ENCODE data around the gene PLEKHG5.

Gene PLEKHG5

DNA sequence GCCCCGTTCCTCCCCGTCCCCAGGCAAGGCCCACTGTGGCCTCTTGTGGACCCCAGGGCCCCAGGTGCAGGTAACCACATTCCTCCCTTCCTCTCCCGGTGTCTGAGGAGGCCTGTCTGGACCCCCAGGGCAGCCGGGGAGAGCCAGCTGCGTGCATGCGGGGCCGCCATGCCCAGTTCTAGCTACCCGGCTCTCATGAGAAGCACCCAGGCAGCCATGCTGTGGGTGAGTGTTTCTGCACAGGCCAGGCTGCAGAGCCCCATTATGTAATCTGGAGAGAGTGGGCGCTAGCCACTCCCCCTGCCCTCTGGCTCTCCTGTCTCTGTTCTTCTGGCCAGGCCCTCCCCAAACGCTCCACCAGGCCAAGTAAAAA, 18.4 kb upstream of the PLEKHG5 start:
- no peak for DNase-seq

DNA sequence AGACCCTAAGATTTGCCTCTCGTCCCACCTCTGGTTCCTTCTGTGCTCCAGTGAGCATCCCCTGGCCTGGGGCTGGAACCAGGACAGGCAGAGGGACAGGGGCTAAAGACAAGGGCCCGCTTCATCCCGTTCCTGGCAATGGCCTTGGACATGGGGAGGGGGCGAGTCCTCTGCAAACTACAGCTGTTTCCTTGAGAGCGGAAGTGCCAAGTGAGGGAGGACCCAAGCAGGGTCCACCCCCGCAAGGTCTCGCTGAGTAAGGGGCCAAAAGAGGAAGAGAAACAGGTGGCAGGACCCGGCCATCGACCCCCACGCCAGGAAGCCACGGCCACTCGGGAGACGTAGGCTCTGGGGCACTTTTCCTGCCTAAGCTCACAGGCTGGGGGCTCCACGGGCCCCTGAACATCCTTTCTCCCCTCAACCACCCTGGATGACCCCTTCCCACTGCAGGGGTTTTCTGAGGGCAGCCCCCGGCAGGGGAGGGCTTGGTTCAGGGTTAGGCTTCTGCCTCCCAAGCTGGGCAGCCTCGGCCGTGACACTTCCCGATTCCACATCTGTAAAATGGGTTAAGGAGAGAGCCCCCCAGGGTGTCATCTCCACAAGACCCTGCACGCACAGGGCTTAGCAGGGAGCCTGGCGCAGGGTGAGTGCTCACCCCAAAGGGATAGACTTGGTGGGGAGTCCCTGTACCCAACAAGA, 17.9 kb upstream of the PLEKHG5 start:
- DNase-seq, result no peak

DNA sequence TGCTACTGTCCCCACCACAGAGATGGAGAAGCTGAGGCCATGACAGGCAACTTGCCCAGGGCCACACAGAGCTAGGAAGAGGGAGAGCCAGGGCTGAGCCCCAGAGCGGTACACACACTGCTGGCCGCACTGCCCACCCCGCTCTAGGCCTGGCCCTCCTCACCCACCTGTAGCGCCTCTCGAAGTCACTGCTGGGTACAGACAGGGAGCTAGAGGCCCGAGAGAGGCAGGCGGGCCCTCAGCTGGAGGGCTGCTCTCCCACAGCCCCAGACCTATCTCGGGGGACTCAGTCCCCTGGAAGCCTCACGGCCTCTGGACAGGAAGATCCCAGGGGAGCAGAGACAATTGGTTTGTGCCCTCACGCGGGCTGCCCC, 17.3 kb upstream of the PLEKHG5 start:
- DNase-seq, result no peak

DNA sequence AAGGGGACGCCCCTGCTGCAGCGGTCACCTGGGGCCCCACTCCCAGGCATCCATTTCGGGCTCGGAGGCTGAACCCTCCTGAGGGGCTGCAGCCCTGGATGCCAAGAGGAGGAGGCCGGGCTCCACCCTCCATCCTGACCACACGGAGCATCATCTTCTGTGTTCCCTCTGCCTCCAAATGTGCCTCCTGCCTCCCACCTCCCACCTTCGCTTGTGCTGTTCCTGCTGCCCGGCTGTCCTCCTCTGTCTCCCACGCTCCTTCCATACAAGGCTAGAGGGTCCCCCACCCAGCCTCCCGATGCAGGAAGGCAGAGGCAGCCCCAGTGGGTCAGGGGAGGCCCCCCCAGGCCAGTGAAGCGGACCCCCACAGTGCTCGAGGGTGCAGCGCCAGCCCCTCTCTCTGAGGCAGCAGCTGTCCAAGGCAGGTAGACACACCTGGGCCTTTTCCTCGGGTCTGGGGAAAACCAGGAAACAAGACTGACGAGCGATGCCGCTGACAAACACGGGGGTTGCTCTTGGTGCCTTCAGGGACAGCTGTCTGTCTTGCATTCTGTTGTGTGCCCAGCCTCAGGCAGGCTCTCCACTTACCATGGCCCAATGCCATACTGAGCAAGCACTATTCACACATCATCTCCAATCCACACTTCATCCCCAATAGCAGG, 16.8 kb upstream of the PLEKHG5 start:
- DNase-seq, result no peak

DNA sequence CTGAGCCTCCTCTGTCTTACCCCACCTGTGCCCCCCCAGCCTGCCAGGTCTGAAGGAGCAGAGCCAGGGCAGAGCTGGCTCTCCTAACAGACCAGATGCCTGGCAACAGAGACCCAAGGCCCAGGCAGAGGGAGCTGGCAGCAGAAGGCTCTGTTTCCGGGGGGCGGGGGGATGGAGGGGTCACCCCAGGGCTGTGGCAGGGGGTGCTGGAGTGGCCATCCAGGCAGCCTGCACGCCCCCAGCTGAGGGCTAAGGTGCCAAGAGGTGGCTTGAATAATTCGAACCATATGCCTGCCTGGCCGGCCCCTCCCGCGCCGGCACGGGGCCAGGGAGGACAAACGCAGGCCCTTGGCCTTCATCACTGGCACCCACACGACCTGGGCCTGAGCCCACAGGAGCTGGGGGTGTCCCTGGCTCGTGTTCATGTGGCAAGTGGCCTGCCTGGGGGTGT, 16.0 kb upstream of the PLEKHG5 start:
- DNase-seq, result no peak

DNA sequence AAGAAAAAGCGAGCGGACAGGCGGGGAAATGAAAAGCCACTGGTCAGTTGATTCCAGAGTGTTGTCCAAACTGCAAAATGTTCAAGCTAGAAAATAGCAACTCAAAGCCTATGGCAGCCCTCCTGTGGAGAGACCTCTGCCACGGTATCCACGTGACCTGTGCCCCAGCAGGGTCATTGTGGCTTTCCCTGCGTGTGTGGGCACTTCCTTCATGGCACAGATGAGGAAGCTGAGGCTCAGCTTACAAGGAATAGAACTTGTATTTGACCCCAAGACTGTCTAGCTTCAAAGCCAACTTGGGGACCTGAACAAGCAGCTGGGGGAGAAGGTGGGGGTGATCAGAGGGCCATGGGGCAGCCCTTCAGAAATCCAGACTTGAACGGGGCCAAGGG, 15.6 kb upstream of the PLEKHG5 start:
- peak in 1 of 2 donors; percentile 27 for DNase-seq

DNA sequence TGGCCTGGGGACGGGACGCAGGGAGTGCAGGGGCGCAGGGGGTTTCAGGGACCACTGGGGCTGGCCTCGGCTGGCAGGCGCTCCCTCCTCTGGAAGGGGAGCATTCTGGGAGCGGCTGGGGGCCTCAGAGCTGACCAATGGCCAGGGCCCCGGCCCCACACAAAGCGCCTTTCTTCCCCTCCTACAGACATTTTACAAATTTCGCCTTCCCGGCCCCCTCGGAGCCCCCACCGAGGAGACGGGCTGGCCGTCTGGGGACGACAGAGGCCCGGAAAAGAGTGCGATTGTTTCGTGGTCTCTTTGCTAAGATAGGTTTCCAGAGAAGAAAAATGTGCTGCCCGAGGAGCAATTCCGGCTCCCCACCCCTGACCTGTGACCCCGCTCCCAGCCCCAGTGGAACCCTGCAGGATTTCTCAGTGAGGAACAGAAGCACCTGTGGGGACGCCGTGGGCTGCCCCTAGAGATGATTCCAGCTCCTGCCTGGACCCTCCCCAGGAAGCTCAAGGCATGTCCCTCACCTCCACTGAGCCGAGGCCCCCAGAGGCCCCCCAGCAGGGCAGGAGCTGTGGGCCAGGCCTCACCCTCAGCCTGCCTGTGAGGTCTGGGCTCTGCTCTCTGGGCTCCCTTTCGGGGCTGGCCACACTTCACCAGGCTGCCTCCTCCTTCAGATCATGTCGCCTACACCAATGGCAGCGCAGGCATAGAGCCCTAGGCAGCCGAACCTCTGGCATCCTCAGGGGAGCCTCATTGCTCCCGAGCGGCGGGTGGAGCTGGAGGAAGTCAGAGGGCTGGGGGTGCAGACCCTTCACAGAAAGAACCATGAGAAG, 15.0 kb upstream of the PLEKHG5 start:
- no peak for DNase-seq

DNA sequence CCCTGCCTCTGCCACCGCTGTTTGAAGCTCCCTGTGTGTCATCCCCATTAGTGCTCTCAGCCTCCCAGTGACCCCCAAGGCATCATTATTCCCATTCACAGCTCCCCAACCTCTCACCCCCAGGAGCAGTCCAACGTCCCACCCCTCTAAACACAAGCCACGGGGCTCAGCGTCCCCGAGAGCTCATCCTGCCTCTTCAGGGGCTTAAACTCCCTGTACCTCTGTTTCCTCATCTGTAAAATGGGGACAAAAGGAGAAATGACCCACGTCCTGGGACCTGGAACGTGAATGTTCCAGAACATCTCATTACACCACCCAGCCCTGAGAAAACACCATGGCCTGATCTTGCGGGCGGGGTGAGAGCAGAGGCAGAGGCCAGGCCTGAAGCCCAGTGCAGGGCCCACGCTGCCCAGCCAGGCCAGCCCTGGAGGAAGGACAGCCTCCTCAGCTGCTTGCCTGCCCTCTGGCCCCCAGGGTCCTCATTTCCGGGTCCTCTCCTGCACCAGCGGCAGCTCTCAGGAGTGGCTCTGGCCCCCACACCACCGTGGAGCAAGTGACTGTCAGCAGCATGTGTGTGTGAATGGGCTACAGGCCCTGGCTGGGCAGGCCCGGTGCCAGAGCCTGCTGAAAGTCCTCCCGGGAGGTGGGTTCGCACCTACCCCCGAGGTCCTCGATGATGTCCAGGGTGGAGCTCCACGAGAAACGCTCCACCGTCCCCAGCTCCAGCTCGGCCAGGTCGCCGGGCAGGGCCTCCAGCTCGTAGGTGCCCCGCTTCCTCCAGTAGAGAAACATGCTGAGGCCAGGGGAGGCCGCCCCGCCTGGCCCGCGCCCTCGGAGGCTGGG, 14.1 kb upstream of the PLEKHG5 start:
- no peak for DNase-seq

DNA sequence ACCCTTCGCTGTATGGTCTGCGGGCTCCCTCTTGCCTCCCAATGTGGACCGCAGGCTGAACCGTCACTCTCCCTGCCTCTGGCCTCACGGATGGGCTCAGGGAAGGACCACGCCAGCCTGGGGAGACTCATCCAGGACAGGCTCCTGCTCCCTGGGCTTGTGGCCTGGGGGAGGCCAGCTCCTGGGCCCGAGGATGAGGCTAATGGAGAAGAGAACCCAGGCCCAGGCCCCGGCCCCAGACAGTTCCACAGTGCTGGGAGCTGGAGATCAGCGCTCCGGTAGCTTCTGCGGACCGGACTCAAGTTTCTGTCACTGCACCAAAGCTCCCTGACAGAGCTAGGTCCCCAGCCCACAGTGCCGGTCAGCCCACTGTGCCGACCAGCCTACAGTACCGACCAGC, 13.4 kb upstream of the PLEKHG5 start:
- no peak for DNase-seq

DNA sequence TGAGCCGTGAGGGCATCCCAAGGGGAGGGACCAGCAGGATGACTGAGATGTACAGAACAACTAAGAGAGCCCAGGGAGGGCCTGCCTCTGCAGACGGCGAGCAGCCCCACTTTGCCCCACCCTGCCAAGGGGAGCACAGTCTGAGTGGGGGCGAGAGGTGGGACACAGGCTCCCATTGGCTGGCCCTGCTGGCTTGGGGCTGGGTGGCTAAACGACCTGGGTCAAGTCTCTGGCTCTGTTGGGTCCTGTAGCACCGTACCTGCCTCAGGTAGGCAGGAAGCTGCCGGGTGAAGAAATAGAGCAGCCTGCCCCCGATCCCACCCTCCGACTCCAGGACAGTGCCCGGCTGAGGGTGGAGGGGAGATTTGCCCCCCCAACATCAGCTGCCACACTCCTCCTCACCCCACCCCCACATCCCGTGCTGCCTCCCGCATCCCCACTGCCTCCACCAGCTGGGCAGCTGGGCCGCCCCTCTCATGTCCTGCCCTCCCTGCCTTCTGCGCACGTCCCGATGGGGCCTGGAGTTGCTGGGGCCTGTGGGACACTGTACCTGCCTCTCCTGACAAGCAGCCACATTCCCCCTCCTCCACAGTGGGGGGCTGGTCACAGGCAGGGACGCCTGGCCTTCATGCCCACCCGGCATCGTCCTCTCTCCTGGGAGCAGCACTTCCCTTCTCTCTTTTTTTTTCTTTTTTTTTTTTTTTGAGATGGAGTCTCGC, 12.6 kb upstream of the PLEKHG5 start:
- DNase-seq, result no peak

DNA sequence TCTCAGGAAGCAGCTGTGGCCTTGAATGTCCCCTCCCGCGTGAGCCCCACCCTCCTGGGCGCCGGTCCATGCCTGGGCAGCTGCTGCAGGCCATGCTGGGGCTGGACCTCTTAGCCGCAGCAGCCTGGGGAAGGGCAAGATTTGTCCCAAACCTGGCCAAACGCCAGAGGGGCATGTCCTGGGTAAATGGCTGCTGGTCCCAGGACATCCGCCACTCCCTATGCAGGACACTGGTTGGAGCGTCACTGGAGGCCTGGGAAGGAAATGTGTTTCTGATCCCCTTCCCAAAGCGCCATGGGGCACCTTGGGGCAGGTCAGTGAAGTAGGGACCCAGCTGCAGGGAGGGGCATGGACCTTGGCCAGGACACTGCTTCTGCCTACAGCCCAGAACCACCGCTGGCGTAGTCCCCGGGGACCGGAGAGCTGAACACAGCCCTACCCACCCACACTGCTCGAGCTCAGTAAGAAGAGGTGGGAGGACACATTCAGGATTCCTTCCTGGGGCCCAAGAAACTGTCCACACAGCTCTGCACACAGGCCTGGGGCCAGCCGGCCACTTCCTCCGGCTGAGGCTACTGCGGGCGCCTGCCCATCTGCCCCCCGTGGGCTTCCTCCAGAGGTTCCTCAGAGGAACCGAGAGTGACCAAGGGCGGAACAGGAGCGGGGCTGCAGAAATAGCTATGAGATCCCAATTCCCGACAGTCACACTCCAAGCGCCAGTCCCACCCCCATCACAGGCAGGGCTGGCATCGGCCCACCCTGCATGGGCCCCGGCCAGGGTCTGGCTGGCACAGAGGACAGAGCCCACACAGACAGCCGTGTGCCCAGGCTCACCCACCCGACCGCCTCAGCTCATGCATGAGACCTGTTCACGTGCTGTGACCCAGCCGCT, 10.8 kb upstream of the PLEKHG5 start:
- no peak for DNase-seq

DNA sequence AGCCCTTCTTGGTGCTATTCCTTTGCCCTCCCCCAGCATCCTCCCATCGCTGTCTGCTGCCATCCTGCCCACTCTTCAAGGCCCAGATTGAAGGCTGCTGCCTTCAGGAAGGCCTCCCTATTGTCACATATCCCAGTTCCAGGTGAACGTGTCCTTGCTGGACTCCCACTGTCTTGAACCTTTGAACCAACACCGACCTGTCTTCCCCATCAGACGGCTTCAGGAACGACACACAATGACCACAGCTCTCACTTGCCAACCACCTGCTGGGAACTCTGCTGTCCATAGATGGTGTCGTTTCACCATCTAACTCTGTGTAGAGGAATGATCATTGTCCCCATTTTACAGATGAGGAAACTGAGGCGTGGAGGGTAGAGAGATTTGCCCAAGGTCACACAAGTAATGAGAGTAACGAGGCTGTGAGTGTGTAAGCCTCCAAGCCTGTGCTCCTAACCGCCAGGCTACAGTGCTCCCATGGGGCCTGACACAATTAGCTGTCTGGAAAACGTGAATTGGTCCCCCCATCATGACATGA, 9.9 kb upstream of the PLEKHG5 start:
- no peak for DNase-seq

DNA sequence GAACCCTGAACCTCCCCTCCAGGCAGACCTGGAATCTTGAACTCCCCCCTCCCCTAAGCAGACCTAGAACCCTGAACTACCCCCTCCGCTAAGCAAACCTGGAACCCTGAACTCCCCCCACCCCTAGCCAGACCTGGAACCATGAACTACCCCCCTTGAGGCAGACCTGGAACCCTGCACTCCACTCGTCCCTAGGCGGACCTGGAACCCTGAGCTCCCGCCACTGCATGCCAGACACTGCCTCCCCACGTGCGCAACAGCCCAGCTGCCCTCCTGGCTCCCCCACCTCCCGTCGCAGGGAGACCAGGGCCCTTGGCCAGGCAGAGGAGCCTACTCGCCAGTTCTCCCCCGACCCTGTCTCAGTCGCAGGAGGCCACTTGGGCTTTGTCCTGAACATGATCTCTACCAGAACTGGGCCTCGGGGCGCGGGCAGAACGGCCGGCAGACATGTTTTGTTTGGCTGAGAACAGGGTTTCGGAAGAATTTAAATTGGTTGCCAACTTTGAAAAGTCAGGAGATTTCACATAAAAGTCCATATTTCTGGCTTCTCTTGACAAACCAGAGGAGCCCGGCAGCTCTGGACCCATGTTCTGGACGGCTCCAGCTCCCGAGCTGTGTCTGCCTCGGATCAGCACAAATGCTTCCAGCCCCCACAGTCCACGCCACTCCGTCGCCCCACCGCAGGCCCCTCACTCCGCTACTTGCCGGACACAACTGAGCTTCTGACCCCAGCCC, 9.2 kb upstream of the PLEKHG5 start:
- no peak for DNase-seq

DNA sequence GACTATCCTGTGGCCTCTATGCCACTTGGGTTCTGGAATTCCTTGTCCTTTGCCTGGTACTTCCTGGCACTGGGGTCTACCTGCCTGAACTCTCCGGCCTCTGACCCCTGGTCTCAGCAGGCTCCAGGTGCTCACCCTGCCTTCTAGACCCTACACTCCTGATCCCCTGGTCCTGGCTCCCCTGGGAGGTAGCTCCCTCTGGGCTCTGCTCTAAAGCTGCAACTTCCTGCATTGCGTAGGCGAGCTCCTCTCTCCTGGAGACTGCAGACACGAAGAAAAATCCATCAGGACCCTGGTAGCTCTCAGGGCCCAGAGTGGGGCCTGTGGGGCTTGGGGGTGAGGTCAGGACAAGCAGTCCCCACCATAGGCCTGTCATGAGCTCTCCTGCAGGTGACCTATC, 7.8 kb upstream of the PLEKHG5 start:
- no peak for DNase-seq

DNA sequence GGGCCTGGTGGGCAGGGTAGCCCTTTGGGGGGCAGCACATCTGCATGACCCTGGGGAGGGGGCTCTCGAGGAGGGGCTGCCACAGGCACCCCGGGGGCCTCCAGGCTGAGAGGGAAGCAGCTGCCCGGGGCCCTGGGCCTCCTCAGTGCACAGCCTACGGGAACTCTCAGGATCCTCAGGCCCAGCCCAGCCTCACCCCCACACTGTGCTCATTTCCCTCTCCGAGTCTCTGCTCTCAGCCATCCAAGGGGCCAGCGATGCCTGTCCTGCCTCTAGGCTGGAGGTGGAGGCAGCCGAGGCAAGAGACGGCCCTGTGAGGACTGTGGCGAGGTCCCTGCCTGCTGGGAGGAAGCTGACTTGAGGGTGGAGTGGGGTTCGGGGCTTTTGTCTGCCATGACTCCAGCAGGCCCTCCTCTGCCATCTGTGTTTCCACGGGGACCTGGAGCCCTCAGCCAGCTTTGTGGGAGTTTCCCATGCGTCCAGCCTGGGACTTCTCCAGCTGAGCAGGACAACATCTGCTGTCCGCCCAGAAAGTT, 7.2 kb upstream of the PLEKHG5 start:
- no peak for DNase-seq

DNA sequence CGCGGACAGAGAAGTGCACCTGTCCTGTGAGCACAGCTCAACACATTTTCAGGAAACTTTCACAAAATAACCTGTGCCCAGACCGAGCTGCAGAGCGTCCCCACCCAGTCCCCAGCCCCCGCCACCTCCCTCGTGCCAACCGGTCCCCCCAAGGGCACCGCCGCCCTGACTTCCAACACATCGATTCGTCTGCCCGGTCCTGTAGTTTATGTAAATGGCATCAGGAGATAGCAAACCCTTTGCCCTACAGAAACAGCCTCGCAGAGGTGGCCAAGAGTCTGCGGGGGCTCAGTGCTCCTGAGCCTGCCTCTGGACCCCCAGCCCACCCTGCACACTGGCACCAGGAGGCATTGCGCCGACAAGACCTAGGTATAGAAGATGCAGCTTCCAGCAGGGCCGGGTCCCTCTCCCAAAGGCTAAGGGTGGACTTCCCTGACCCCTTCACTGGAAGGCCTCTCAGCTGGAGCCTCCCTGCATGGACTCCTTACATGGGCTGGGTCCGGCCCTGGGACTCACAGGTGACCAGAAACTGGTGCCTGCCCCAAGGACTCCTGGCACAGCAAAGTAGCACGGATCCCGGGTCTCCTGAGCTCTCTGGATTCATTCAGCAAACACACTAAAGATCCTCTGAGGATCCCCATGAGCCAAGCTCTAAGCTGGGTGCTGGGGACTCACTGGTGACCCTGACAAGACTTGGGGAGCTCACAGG, 6.6 kb upstream of the PLEKHG5 start:
- no peak for DNase-seq

DNA sequence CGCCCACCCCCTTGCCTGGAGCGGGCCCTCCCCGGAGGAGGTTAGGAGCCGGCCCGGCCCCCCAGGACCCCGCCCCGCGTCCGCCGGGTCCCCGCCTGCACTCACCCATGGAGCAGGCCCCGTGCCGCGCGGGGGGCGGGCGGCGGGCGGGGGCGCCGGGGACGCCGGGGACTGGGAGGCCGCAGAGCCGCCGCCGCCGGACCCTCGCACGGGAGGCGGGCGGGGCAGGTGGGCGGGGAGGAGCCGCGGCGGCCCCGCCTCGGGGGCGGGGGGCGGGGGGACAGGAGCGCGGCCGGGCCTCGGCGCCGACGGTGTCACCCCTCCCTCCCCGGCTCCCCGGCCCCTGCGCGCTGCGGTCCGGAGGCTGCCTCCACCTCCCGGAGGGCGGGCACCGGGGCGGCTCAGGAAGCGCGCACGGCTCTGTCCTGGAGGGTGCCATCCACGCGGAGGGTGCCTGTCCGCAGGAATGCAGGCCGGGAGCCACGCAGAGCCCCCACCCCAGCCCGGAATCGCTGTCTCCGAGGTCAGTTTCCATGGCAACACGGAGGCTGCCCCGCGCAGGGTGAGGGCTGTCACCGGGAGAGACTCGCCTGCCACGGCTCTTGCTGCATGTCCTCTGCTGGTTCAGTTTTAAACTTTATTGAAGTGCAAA, 5.9 kb upstream of the PLEKHG5 start:
- DNase-seq, result no peak

DNA sequence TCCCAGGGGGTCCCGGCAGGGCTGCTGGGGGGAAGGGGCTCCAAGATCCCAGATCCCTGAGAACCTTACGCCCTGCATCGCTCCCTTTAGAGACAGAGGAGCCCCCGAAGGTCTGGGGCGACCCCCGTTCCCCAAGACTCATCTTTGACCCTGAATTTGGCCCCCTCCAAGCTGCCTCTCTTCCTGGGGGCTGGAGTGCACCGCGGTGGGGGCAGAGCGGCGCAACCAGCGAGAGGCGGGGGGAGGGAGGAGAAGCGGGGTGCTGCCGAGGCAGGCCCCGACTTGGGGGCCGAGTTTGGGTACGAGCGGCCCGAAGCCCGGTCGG, 5.4 kb upstream of the PLEKHG5 start:
- DNase-seq, result no peak

DNA sequence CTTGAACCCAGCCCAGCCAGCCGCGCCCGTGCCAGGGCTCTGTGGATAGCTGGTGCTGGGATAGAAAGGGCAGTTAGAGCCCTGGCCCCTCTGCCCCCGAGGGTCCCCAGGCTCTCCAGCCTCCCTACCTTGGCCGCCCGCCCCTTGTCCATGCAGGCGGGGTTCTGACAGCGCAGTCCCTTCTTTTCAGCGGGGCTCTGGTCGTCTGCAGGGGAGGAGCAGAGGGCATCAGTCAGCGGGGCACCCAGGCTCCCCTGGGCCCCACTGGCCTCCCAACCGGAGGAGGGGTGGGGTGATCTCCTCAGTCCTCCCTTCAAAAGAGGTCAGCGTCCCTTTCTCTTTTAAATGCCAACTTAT, 4.9 kb upstream of the PLEKHG5 start:
- DNase-seq, result no peak

Measured in hippocampal formation (tissue), 2 donors.